ENCODE results near the gene ERCC5.
A peak's percentile ranks its signal among the peaks of the same experiment; 100 is the strongest.

The ERCC5 gene

DNA sequence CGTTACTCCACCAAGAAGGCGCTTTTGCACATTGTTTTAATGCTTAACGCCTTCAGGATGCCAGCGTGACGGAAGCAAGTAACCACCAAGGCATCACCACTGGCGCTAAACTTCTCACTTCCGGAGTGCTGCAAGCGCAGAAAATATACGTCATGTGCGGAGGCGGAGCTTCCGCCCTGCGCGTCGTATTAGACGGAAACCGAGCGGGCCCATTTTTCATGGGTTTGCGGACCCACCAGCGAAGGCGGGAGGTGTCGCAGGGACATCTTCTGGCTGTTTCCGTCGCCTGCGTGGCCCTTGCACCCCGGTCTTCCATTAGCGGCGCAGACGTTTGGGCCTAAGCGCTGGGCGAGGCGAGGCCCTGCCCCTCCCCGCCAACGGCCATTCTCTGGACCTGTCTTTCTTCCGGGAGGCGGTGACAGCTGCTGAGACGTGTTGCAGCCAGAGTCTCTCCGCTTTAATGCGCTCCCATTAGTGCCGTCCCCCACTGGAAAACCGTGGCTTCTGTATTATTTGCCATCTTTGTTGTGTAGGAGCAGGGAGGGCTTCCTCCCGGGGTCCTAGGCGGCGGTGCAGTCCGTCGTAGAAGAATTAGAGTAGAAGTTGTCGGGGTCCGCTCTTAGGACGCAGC lies at the start of gene ERCC5:
TSS of gene ERCC5 (plus strand) at position 403 of the 631 bp plus-strand sequence. CDS start 235 bp downstream, outside the sequence.
- peak; percentile 94 to 96 for DNase-seq

DNA sequence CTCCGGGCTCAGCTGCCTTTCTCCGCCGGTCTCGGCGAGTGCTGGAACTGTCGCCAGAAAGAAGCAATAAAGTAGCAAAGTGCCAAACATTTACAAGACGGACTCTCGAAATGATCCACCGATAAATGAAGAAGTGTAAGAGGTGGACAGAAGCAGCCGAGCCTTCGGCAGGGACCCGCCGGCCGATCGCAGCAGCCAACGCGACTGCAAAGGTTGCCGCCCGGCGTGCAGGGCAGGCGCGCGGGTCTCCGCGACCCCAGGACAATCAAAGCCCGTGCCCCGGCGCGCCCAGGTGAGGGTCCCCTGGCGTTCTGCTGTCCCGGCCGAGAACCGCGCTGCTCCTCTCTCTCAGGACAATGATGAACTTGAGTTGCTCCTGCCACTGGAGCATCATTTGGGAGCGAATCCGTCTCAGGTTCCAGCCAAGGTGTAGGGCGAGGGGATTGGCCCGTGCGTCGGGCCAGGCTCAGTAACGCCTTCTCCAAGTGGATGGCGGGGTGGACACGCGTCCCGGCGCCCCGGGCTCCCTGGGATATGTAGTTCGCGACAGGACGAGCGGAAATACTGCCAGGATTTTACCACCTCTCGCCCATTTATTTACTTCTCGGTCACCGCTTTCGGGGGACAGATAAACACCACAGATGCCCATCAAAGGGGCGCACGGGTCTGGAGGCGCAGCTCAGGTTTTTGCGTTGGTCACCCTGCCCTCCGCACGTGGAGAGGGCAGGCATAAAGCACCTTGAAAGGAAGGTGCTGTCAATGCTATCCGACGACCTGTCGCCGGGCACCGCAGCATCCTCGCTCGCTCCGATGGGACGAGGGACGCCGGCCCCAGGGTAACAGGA lies 47.0 kb upstream of the ERCC5 start, which contains the start of the genes BIVM and POGLUT2:
TSS of gene BIVM (plus strand) at position 539 of the 845 bp plus-strand sequence. CDS start 8,149 bp downstream, outside the sequence.
TSS of gene POGLUT2 (minus strand) at position 396 of the 845 bp plus-strand sequence. CDS start at position 90, 306 bp downstream.
- DNase-seq = peak; percentile 85 to 90

DNA sequence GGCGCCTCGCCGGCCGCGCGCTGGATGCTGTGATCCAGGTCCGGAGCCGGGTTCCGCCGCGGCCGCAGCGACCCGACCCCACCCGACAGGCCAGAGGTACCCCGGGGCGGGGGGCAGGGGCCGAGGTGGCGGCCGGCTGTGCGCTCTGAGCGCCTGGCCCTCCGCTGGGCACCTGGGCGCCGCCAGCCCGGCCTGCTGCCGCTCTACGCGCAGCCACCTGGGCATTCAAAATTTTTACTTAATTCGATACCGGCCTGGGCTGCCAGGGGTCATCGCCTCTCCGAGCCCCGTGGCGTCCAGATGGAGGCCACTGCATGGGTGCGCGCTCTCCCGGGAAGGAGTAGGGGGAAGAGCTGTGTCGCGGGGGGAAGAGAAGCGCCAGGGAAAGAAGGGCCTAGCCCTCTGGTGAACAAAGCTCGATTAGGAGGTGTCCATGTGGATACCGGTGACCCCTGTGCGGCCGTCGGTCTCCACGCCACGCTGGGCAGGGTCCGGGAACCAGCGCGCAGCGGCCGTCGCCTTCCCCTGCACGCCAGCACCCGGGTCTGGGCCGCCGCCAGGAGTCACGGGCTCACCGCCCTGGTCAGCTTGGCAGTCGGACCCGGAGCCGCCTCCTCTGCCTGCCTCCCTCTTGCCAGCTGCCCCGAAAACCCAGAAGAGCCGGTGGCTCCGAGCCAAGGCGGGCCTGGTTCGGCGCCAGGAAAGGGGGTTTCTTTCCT lies 46.2 kb upstream of the ERCC5 start:
- no peak for DNase-seq

DNA sequence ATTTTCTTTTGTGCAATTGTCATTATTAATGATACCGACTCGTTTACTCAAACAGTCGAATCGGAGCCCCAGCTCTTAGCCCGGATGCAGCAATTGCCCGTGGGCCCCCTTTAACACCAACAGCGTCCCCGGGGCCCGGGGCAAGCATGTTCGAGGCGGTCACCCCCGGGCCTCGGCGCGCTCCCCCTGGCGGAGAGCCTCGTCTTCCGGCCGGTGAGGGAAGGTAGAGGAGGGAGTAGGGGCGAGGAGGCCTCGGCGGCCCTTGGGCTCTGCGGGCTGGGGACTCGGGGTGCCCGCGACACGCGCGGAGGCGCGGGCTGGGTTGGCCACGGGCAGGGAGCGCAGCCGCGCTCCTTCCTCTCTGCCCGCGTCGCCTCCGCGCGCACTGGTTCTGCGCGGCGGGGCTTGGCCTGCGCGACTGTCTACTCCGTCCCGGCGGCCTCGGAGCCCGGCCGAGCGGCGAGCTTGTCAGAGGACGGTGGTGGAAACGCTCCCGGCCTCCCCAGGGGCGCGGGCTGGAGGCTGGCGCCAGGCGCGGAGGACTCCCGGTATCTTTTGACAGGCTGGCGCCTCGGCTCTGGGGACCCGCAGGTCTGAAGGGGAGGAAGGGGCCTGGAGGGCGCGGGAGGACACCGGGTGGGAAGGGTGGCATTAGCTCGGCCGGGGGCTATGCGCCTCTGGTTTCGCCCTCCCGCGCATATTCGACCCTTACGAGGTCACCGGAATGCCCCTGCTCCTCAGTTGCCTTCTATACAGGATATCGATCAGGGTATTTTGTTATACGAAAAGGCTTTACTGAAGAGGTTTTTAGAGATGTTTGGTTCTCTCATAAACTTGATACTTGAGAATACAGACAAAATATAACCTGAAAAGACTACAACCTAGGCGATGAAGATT lies 45.4 kb upstream of the ERCC5 start:
- peak; percentile 85 to 88 for DNase-seq

DNA sequence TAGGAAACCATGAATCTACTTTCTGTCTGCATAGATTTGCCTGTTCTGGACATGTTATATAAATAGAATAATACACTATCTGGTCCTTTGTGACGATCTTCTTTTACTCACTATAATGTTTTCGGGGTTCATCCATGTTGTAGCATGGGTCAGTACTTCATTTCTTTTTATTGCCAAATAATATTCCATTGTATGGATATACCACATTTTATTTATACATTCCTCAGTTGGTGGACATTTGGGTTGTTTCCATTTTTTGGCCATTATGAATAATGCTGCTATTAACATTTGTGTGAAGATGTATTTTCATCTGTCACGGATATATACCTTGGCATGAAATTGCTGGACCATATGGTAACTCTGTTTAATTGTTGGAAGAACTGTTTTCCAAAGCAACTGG lies 40.2 kb upstream of the ERCC5 start:
- no peak for DNase-seq

- DNase-seq = no peak
Measured at GRCh38 chr13:102807699-102808098, 38.1 kb upstream of the ERCC5 start.

DNA sequence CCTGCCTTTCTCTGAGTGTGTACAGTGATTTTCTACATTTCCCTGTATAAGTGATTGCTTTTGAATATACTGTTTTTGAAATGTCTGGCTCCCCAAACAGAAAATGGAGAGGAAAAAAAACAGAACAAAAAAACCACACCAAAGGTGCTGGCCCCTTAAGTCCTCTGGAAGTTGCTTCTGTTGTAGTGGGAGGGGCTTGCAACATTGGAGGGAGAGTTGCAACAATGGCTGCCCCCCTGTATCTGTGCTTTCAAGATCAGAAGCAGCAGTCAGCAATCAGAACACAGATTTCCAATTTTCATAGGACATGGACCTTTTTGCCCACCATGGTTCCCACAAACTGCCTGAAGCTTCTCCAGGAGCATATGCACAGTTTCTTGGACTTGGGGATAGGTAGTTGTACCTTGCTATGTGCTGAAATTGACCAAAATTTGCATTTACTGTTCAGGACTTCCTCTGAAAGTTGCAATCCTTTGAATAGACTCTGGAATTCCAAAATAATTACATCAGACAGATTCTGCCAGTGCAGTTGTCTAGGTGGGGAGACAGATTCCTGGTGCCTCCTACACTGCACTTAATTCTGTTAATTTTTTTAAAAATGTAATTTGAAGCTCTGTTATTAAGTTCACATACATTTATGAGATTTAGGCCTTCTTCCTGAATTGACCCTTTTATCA lies 33.1 kb upstream of the ERCC5 start:
- DNase-seq = no peak

GRCh38 chr13:102814025-102814607 lies 31.7 kb upstream of the ERCC5 start:
- DNase-seq = no peak

- no peak for DNase-seq
Measured at GRCh38 chr13:102814793-102815192, 31.0 kb upstream of the ERCC5 start.

DNA sequence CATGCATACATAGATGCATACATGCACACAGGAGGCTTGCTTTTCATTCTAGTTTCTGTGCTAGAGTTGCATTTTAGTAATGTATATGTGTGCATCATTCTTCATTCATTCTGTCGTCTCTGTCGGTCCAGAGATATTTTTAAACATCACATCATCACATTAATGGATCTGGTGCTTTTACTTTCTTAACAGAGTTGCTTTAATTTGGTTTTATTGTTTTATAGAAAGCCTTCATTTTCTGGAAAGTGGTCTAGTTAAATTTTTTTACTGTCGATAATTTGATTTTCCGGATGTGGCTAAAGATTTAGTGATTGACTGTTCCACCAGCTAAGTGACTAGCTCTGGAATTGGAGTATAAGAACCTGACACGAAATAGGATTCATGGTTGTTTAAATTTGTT lies 30.0 kb upstream of the ERCC5 start:
- no peak for DNase-seq

DNA sequence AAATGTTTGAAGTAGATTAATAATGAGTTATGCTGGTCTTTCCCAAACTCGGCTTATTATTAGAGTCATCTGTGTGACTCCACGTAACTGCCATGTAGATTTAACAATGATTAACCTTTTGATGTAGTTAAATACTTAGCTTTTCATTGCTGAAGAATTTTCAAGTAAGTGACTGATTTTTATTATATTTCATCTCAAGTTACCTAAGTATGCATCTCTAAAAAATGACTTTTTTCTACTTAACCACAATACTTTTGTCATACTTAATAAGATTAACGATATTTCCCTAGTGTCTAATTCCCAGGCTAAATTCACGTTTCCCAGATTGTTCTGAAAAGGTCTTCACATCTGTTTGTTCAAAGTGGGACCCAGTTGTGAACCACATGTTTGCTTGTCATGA lies 29.1 kb upstream of the ERCC5 start:
- no peak for DNase-seq

DNA sequence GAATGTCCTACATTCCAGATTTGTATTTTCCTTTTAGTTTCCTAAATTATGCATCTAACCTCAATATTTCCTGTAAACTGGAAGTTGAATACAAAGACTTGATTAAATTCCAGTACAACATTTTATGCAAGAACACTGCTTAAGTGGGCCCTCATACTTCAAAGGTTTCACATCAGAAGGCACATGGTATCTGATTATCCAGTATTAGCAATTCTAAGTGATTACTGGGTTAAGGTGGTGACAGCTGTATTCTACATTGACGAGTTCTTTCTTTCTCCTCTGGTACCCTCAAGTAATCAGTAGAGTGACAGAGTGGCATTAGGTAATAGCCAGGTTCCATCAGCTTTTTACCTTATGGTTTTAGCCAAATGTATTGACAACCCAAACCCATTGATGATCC lies 28.6 kb upstream of the ERCC5 start:
- DNase-seq = no peak

GRCh38 chr13:102817907-102818306 lies 27.9 kb upstream of the ERCC5 start:
- no peak for DNase-seq

DNA sequence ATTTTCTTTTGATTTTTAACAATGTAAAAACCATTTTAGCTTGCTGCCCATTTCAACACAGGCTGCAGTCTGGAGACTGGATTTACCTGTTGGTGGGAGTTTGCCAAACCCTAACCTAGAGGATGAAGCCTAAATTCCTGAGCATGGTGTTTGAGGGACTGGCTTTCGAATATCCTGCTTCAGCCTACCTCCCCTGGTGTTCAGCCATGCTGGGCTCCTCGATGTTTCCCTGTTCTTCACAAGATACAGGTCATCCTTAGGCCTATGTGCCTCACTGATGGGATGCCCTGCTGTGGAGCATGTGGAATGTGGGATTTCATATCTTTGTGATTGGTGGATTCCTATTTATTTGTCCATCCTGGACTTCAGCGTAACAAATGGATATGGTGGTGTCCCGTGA lies 20.4 kb upstream of the ERCC5 start:
- DNase-seq = no peak

GRCh38 chr13:102825921-102826706 lies 19.7 kb upstream of the ERCC5 start:
- no peak for DNase-seq

DNA sequence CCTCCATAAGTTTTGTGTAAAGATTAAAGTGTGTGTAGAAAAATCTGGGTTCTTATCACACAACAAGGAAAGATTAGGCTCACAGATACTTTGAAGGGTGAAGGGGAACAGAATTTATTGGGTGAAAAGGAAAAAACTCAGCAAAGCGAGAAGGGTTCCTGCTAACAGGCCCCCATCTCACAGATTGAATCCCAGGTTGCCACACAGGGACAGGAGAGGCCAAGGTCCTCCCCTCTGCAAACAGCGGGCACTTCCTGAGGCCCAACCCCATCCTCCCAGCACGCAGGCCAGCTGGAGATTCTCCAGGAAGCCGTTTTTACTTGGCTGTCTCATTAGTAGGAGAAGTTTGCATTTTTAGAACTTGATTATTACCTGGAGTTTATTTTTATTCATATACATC lies 15.2 kb upstream of the ERCC5 start:
- DNase-seq = no peak

DNA sequence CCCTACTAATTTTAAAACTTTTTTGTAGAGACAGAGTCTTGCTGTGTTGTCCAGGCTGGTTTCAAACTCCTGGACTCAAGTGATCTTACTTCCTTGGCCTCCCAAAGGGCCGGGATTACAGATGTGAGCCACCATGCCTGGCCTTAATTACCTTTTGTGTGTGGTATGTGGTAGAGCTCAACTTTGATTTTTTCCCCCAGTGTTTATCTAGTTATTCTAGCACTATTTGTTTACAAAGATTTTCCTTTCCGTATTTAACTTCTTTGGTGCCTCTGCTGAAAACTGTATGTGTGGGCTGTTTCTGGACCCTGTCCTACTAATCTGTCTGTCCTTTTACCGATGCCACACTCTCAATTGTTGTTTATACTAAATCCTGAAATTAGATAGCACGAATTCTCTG lies 9.4 kb upstream of the ERCC5 start:
- DNase-seq = no peak

DNA sequence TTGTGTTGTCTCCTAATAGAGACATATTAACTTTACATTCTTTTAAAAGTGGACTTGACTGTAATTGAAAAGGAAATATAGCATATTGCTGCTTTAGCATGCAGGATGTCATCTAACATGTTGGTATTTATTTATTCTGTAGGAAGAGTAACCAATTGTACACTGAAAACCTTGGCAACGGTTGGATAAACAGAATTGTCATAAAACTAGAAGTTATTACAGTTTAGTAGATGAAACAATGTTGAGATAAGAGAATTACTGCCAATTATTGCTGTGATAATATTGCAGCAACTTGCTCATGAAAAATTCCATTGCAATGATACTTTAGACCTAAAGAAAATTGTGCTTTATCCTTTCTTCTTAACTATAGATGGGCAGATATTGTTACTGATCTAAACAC lies 7.6 kb upstream of the ERCC5 start:
- DNase-seq = no peak

GRCh38 chr13:102838982-102839381 lies 6.8 kb upstream of the ERCC5 start:
- no peak for DNase-seq

- no peak for DNase-seq
Measured at GRCh38 chr13:102839462-102839861, 6.4 kb upstream of the ERCC5 start.

- DNase-seq = no peak
Measured at GRCh38 chr13:102845289-102845629, 573 bp upstream of the ERCC5 start.

Measured in activated CD4-positive, alpha-beta T cell treated with anti-CD3 and anti-CD28 coated beads, Interleukin-2, amount 50 U/mL, for 48 hours (primary cell).